ENCODE measurements around the gene SLC44A3. TPM values are rescaled to one million over a fixed set of nuclear protein-coding genes. Genes with fewer than 3 reads are reported as not detected.
A peak's percentile ranks its signal among the peaks of the same experiment; 100 is the strongest.

Gene SLC44A3
- total and polyA plus RNA-seq, 2 of the 8 experiments (the other 6 are each of a cell fraction or from before 2014, with no cell fraction given), result 4.2 to 5.0 TPM

GRCh38 chr1:94808669-94809068, 11.5 kb upstream of the SLC44A3 start:
- H2BK20ac ChIP-seq (ENCODE audit: low read length), result no peak overlapping the region
- no peaks in the 10 kb centered on the region for H4K20me1 ChIP-seq (replicated peaks in 1 of 2; ENCODE audit: control insufficient read depth in 1 of 2, insufficient read depth in 2 of 2, low read length in 2 of 2)
- ChIA-PET CTCF (ENCODE audit: partially characterized antibody) (interaction anchor here (0.9 to 9.4 kb wide), 6 partner anchors 13 to 294 kb away, joined by 4 to 212 read pairs (median 60); partner anchors contain the start of gene F3), POLR2A (ENCODE audit: partially characterized antibody) (no interaction called here)
- H3K4me3 ChIP-seq (ENCODE audit: extremely low read depth in 1 of 4, insufficient read depth in 2 of 4, low read depth in 3 of 4, low read length in 4 of 4), result peak overlapping the region in 1 of 4 experiments; percentile 9; a peak in 1 of 8 replicates
- no peak overlapping the region for H3K18ac ChIP-seq (ENCODE audit: extremely low read depth, low read length)
- H2AFZ ChIP-seq (ENCODE audit: low read length), result no peak overlapping the region
- FAIRE-seq (no peak), DNase-seq (ENCODE audit: low read depth in 1 of 2, low spot score in 2 of 2) (no peak)
- H3K9me3 ChIP-seq (ENCODE audit: insufficient read depth in 2 of 2, low read depth in 1 of 2, low read length in 1 of 2), result peaks cover 6 to 12% of the 10 kb centered on the region in 2 experiments; a peak in 2 of 4 replicates
- no peaks in the 10 kb centered on the region for H3K23me2 ChIP-seq (ENCODE audit: low read depth, low read length)
- H3K27ac ChIP-seq (ENCODE audit: low read depth, low read length), result no peak overlapping the region
- H4K5ac ChIP-seq (ENCODE audit: insufficient read length, low read depth, low read length), result no peak overlapping the region
- H3K36me3 ChIP-seq (ENCODE audit: control insufficient read depth in 2 of 4, insufficient read depth in 4 of 4, low read length in 3 of 4), result peaks cover 0 to 6% (median 0%) of the 10 kb centered on the region in 4 experiments; a peak in 2 of 8 replicates
- no peak overlapping the region for H3K56ac ChIP-seq (replicated peaks; ENCODE audit: insufficient read length, low read depth, low read length)
- no peak overlapping the region for H2BK15ac ChIP-seq (ENCODE audit: low read length)
- no peaks in the 10 kb centered on the region for H3K79me2 ChIP-seq (ENCODE audit: control insufficient read depth in 1 of 2, insufficient read depth in 2 of 2, low read length in 2 of 2)
- no peak overlapping the region for H2BK5ac ChIP-seq (ENCODE audit: low read depth, low read length)
- no peak overlapping the region for H4K91ac ChIP-seq (replicated peaks; ENCODE audit: insufficient read length, low read length)
- WGBS, 2 experiments (ENCODE audit: extremely low coverage in 1 of 2, insufficient coverage in 1 of 2, insufficient read length in 1 of 2, insufficient replicate concordance in 2 of 2, low coverage in 1 of 2, low lambda C conversion rate in 2 of 2, missing lambda C conversion rate in 1 of 2), result 82% methylated on average over 3 of the region's 3 CpGs; no CpG with 5 or more reads in 1 of the 2 experiments
- no peak overlapping the region for H4K8ac ChIP-seq (ENCODE audit: extremely low read depth, insufficient read depth, low read length)
- no peak overlapping the region for H3K4ac ChIP-seq (replicated peaks; ENCODE audit: insufficient read length, low read depth, low read length)
- H2BK120ac ChIP-seq (replicated peaks; ENCODE audit: low read depth, low read length), result no peak overlapping the region
- H3K27me3 ChIP-seq (replicated peaks in 1 of 4; ENCODE audit: control insufficient read depth in 3 of 4, extremely low read depth in 1 of 4, insufficient read depth in 3 of 4, low read length in 3 of 4), result no peaks in the 10 kb centered on the region
- H3K14ac ChIP-seq (ENCODE audit: insufficient read length), result no peak overlapping the region
- no peak overlapping the region for H3K23ac ChIP-seq (ENCODE audit: insufficient read length)
- no peaks in the 10 kb centered on the region for H3K79me1 ChIP-seq (ENCODE audit: low read depth, low read length)
- H3K9ac ChIP-seq (replicated peaks in 1 of 4; ENCODE audit: extremely low read depth in 1 of 4, low read depth in 3 of 4, low read length in 3 of 4), result no peak overlapping the region
- 0 out of 2 replicates have a peak overlapping the region, but pooled peaks have one; percentile 28 for H2AK5ac ChIP-seq (ENCODE audit: low read depth, low read length)
- no peak overlapping the region for H2BK12ac ChIP-seq (ENCODE audit: low read depth, low read length)
- H3K4me1 ChIP-seq (replicated peaks in 1 of 4; ENCODE audit: control insufficient read depth in 3 of 4, insufficient read depth in 4 of 4, low read length in 3 of 4), result peaks cover 0 to 6% (median 3%) of the 10 kb centered on the region in 4 experiments; a peak in 3 of 7 replicates
- H3K4me2 ChIP-seq (ENCODE audit: insufficient read depth in 1 of 2, low read depth in 2 of 2, low read length in 2 of 2), result peak overlapping the region; percentile 6 to 43; a peak in 2 of 4 replicates
- TF ChIP-seq EGR1 (IDR thresholded peaks at IDR 0.05; ENCODE audit: borderline replicate concordance, low read depth, low read length), result no peak
- no peak for TF ChIP-seq CHD1 (IDR thresholded peaks at IDR 0.05; ENCODE audit: low read depth, low read length)
- TF ChIP-seq EP300 (IDR thresholded peaks at IDR 0.05; ENCODE audit: borderline replicate concordance in 1 of 2, low read depth in 2 of 2, low read length in 2 of 2), result no peak
- TF ChIP-seq SP1 (IDR thresholded peaks at IDR 0.05; ENCODE audit: low read depth, low read length), result no peak
- TF ChIP-seq GABPA (IDR thresholded peaks at IDR 0.05; ENCODE audit: borderline replicate concordance, insufficient read depth, low read length), result no peak
- TF ChIP-seq ATF2 (IDR thresholded peaks at IDR 0.05; ENCODE audit: low read length), result no peak
- TF ChIP-seq BACH1 (IDR thresholded peaks at IDR 0.05; ENCODE audit: low read length), result no peak
- no peak for TF ChIP-seq SAP30 (IDR thresholded peaks at IDR 0.05; ENCODE audit: insufficient read depth, insufficient replicate concordance, low read length)
- TF ChIP-seq FOSL1 (IDR thresholded peaks at IDR 0.05; ENCODE audit: insufficient read depth, low read depth, low read length), result no peak
- no peak for TF ChIP-seq MAX (IDR thresholded peaks at IDR 0.05)
- TF ChIP-seq GTF2F1 (IDR thresholded peaks at IDR 0.05; ENCODE audit: borderline replicate concordance, low read depth, low read length), result no peak
- TF ChIP-seq TCF12 (IDR thresholded peaks at IDR 0.05; ENCODE audit: low read depth, low read length), result no peak

All from H1 (cell line).